Endothelial cell of umbilical vein (primary cell): Measurements from ENCODE around the gene TAS2R1. TPM values are rescaled to one million over a fixed set of nuclear protein-coding genes. Genes with fewer than 3 reads are reported as not detected.

ENCODE experiments used
- BruUV-seq: library from RNA; stranded (reverse); fragments of 400-500 nt; replicated peaks from 2 replicates; lab custom pipeline; 2021; lab: Mats Ljungman, UMichigan
- CTCF ChIA-PET: fragments of 300-600, 350-600 bp; sonication (Branson Sonifier 250); formaldehyde crosslinking; loops from one replicate; lab custom pipeline; 2021; ENCODE audit warnings: antibody characterized with exemption, inconsistent platforms; lab: Charles Lee
- POLR2A ChIA-PET: fragments of 300-600, 350-600 bp; sonication (Branson Sonifier 250); formaldehyde crosslinking; loops from one replicate; lab custom pipeline; 2021; ENCODE audit warnings: antibody characterized with exemption, inconsistent platforms; lab: Charles Lee
- DNase-seq: peaks from one replicate; pipeline ENCODE4 v3.0.0-alpha.2; 2011; ENCODE audit warnings: low read depth, low spot score
- FAIRE-seq: peaks from 2 replicates; lab custom pipeline; 2011; peaks lifted over from hg19 to GRCh38; lab: Jason Lieb, UNC
- H2AFZ ChIP-seq: 2 replicates; pipeline ENCODE4 v1.6.0; 2012; ENCODE audit warnings: low read depth, low read length, control low read depth, inconsistent platforms
- H3K27ac ChIP-seq: 2 replicates; pipeline ENCODE4 v1.5.1; 2011; ENCODE audit warnings: low read depth, mild to moderate bottlenecking, control low read depth, low read length, moderate library complexity; ENCODE audit not compliant: insufficient read depth
- H3K27me3 ChIP-seq, 2 experiments: 2 replicates each; pipeline versions ENCODE4 v1.6.0 to v1.6.1; 2011; ENCODE audit warnings: low read length in 2 of 2, mixed read lengths in 1 of 2; ENCODE audit not compliant: control insufficient read depth in 2 of 2, insufficient read depth in 2 of 2
- H3K36me3 ChIP-seq, 2 experiments: 2 replicates in 1 of 2; 3 replicates in 1 of 2; pipeline ENCODE4 v1.5.1; 2011; ENCODE audit warnings: low read length in 2 of 2, mild to moderate bottlenecking in 1 of 2, moderate library complexity in 1 of 2; ENCODE audit not compliant: control insufficient read depth in 2 of 2, insufficient read depth in 2 of 2; ENCODE audit errors: extremely low read depth in 1 of 2
- H3K4me1 ChIP-seq: 3 replicates; pipeline ENCODE4 v1.5.1; 2011; ENCODE audit warnings: mild to moderate bottlenecking, low read length; ENCODE audit not compliant: control insufficient read depth, insufficient read depth; ENCODE audit errors: extremely low read depth
- H3K4me2 ChIP-seq: 2 replicates; pipeline ENCODE4 v1.6.1; 2011; ENCODE audit warnings: low read length, control low read depth, mixed read lengths; ENCODE audit not compliant: insufficient read depth
- H3K4me3 ChIP-seq, 3 experiments: fragments of 200-600 bp in 1 of 3; sonication (generic), shearing (Covaris generic) in 1 of 3; replicated peaks in 1 of 3; 2 replicates each; pipeline ENCODE4 v1.5.1; 2011 to 2016; ENCODE audit warnings: control low read depth in 3 of 3, low read length in 3 of 3, mild to moderate bottlenecking in 2 of 3, inconsistent platforms in 1 of 3, low read depth in 1 of 3, moderate library complexity in 1 of 3; ENCODE audit not compliant: insufficient read depth in 1 of 3
- H3K79me2 ChIP-seq: 2 replicates; pipeline ENCODE4 v1.6.0; 2012; ENCODE audit warnings: low read length, inconsistent platforms; ENCODE audit not compliant: control insufficient read depth, insufficient read depth
- H3K9ac ChIP-seq: replicated peaks from 2 replicates; pipeline ENCODE3; 2011; ENCODE audit warnings: low read length, control low read depth; ENCODE audit not compliant: insufficient read depth; ENCODE audit errors: extremely low read depth
- H3K9me1 ChIP-seq: replicated peaks from 3 replicates; pipeline ENCODE4 v1.6.0; 2011; ENCODE audit warnings: mild to moderate bottlenecking, low read length; ENCODE audit not compliant: control insufficient read depth, insufficient read depth; ENCODE audit errors: extremely low read depth
- H3K9me3 ChIP-seq: replicated peaks from 2 replicates; pipeline ENCODE4 v1.5.1; 2012; ENCODE audit warnings: low read length, inconsistent platforms; ENCODE audit not compliant: control insufficient read depth, insufficient read depth
- H4K20me1 ChIP-seq: replicated peaks from 2 replicates; pipeline ENCODE3; 2011; ENCODE audit warnings: mild to moderate bottlenecking, low read length; ENCODE audit not compliant: control insufficient read depth, insufficient read depth; ENCODE audit errors: extremely low read depth
- EZH2 ChIP-seq: IDR thresholded peaks from 2 replicates; pipeline ENCODE4 v1.6.1; 2012; ENCODE audit warnings: borderline replicate concordance, low read depth, mild to moderate bottlenecking, moderate library complexity, low read length, inconsistent platforms; ENCODE audit not compliant: severe bottlenecking
- FOS ChIP-seq: IDR thresholded peaks from 2 replicates; pipeline ENCODE4 v1.6.1; 2011; ENCODE audit warnings: mild to moderate bottlenecking, low read length, moderate library complexity, borderline replicate concordance; ENCODE audit not compliant: insufficient read depth
- GATA2 ChIP-seq: IDR thresholded peaks from 2 replicates; pipeline ENCODE4 v1.7.0; 2011; ENCODE audit warnings: low read depth, mild to moderate bottlenecking, moderate library complexity, mixed read lengths, low read length; ENCODE audit not compliant: insufficient read length, insufficient read depth
- JUN ChIP-seq: IDR thresholded peaks from 2 replicates; pipeline ENCODE4 v1.6.1; 2011; ENCODE audit warnings: borderline replicate concordance, low read depth; ENCODE audit not compliant: insufficient read length, insufficient read depth
- MYC ChIP-seq: IDR thresholded peaks from one replicate; pipeline ENCODE4 v1.6.1; 2011; ENCODE audit warnings: mild to moderate bottlenecking, low read depth, low read length
- POLR2A ChIP-seq: IDR thresholded peaks from 2 replicates; pipeline ENCODE4 v1.6.1; 2012; ENCODE audit warnings: low read depth, mild to moderate bottlenecking, control low read depth, low read length
- POLR2AphosphoS5 ChIP-seq: IDR thresholded peaks from 2 replicates; pipeline ENCODE4 v1.6.1; 2012; ENCODE audit warnings: low read depth, mild to moderate bottlenecking, control low read depth, low read length, moderate library complexity; ENCODE audit not compliant: insufficient read depth
- dilution Hi-C: fragments of 300-500 bp; cut with MboI; formaldehyde crosslinking; loops from one replicate; pipeline ENCODE4 v1.15.0; 2019; ENCODE audit warnings: low sequenced_read_pairs; ENCODE audit not compliant: extremely low pct_ligation_motif_present
- intact Hi-C: fragments of 100-400 bp; cut with micrococcal nuclease; formaldehyde crosslinking; loops from one replicate; pipeline ENCODE4 v1.10.0; 2022
- polyA plus RNA-seq, 4 experiments: library from polyadenylated mRNA; depleted of rRNA in 3 of 4; stranded (reverse) in 3 of 4; unstranded in 1 of 4; fragments of >200 nt; gene quantifications; 2 replicates each; pipeline versions ENCODE4 v1.2.1 to v1.2.3, GENCODE V29; 2011 to 2012; ENCODE audit warnings: missing spikeins in 1 of 4
- total RNA-seq: library from RNA; stranded (reverse); gene quantifications from 2 replicates; pipeline ENCODE4 v1.2.3, GENCODE V29; 2021
- TF ChIP-seq, protein P1 (sequence below): IDR thresholded peaks from 2 replicates; pipeline ENCODE4 v1.6.1; 2011; ENCODE audit not compliant: insufficient read depth, insufficient read length
- TF ChIP-seq, protein P2 (sequence below), 2 donors: IDR thresholded peaks; 1 replicate in 1 of 2; 2 replicates in 1 of 2; pipeline ENCODE4 v1.5.1; 2011; ENCODE audit warnings: low read length in 2 of 2, mild to moderate bottlenecking in 2 of 2, moderate library complexity in 2 of 2, control low read depth in 1 of 2, inconsistent platforms in 1 of 2, low read depth in 1 of 2; ENCODE audit not compliant: insufficient read depth in 1 of 2; ENCODE audit errors: extremely low read depth in 1 of 2

Gene TAS2R1
- total and polyA plus RNA-seq, 2 donors (not counting 3 experiments of a cell fraction or from before 2014, with no cell fraction given), result not detected

DNA sequence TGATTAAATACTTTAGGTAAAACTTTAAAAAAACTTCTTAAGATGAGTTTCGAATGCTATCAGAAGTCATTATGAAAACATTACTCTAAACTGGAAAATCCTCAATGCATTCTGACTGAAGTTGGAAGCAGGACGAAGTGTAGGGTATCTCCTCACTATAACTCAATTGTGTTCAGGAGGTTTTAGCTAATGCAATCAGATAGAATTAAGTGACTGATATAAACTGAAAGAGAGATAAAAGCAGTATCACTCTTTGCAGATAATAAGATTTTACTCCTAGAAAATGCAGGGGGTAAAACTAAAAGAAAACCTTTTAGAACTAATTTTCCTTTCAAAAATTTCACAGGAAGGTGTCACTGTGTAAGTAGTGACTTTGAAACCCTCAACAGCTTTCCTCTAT is 22.1 kb downstream of the TAS2R1 start:
- POLR2A ChIA-PET, result no interaction called here
- no peaks in the 10 kb centered on the region for H4K20me1 ChIP-seq
- dilution Hi-C loops, result no loop called here
- intact Hi-C loops, result no loop called here
- H3K4me2 ChIP-seq, result no peak overlapping the region
- BruUV-seq, result no TSS peak
- TF ChIP-seq POLR2A, result no peak
- peaks cover 2% of the 10 kb centered on the region for H3K9me3 ChIP-seq
- no peaks in the 10 kb centered on the region for H3K27me3 ChIP-seq
- H3K4me1 ChIP-seq, result no peaks in the 10 kb centered on the region
- DNase-seq, result no peak
- no peaks in the 10 kb centered on the region for H3K79me2 ChIP-seq
- CTCF ChIA-PET, result no interaction called here
- H3K4me3 ChIP-seq, result no peak overlapping the region
- H3K9ac ChIP-seq, result no peak overlapping the region
- no peak overlapping the region for H2AFZ ChIP-seq
- no peaks in the 10 kb centered on the region for H3K9me1 ChIP-seq
- H3K27ac ChIP-seq, result no peak overlapping the region
- H3K36me3 ChIP-seq, result no peaks in the 10 kb centered on the region
- FAIRE-seq, result no peak

DNA sequence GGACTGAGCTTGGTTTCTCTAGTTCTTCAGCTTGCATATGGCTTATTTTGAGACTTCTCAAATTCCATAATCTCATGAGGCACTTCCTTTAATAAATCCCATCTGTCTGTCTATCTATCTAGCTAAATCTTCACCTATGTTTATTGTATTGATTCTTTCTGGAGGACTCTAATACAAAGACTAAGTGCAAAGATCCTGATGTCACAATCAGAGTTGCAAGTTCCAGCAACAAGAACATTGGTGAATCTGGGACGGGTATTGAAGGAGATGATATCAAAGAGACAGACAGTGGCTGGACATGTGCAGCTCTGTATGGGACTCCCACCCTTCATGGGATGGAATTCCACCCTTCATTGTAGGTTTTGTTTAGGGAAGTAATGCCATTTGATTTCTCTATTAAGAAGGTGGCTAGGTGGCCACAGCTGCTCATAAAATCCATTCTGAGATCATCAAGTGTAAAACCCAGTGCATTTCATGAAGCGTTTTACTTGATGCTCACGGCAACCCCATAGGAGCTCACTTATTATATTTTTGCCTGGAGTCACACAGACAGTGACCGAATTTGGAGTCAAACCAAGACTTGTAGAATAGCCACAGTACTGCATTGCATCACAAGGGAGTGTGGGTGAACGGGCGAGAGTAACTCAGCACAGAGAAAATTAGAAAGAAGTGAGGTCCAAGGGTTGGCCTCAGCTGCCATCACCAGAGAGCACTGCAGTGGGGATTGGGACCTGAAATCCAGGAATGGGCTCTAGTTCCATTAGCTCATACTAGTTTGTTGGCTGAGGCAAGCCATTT is 24.9 kb downstream of the TAS2R1 start:
- no peak for TF ChIP-seq EZH2
- TF ChIP-seq FOS, result no peak
- TF ChIP-seq MYC, result no peak
- no peak for TF ChIP-seq POLR2AphosphoS5
- no peak for TF ChIP-seq POLR2A
- TF ChIP-seq GATA2, result no peak
- TF ChIP-seq, protein P1, sequence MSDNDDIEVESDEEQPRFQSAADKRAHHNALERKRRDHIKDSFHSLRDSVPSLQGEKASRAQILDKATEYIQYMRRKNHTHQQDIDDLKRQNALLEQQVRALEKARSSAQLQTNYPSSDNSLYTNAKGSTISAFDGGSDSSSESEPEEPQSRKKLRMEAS, result no peak
- no peak for TF ChIP-seq JUN
- TF ChIP-seq, protein P2, sequence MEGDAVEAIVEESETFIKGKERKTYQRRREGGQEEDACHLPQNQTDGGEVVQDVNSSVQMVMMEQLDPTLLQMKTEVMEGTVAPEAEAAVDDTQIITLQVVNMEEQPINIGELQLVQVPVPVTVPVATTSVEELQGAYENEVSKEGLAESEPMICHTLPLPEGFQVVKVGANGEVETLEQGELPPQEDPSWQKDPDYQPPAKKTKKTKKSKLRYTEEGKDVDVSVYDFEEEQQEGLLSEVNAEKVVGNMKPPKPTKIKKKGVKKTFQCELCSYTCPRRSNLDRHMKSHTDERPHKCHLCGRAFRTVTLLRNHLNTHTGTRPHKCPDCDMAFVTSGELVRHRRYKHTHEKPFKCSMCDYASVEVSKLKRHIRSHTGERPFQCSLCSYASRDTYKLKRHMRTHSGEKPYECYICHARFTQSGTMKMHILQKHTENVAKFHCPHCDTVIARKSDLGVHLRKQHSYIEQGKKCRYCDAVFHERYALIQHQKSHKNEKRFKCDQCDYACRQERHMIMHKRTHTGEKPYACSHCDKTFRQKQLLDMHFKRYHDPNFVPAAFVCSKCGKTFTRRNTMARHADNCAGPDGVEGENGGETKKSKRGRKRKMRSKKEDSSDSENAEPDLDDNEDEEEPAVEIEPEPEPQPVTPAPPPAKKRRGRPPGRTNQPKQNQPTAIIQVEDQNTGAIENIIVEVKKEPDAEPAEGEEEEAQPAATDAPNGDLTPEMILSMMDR (IDR thresholded peaks at IDR 0.05; ENCODE audit: extremely low read depth in 1 of 2, insufficient read depth in 1 of 2, low read depth in 1 of 2, low read length in 2 of 2), result no peak
- FAIRE-seq (no peak), DNase-seq (no peak)
- Histone ChIP-seq H4K20me1 (no peaks in the 10 kb centered on the region), H3K9ac (no peak overlapping the region), H3K27ac (no peak overlapping the region), H3K9me1 (no peaks in the 10 kb centered on the region), H3K4me3 (no peak overlapping the region), H3K9me3 (peaks cover 2% of the 10 kb centered on the region), H2AFZ (no peak overlapping the region), H3K4me2 (no peak overlapping the region), H3K4me1 (no peaks in the 10 kb centered on the region), H3K79me2 (no peaks in the 10 kb centered on the region), H3K27me3 (no peaks in the 10 kb centered on the region), H3K36me3 (no peaks in the 10 kb centered on the region)
- intact Hi-C loops (no loop called here), dilution Hi-C loops (no loop called here)
- no TSS peak for BruUV-seq
- ChIA-PET POLR2A (interaction anchor here (0.7 kb wide), 1 partner anchor 1228 kb away, joined by 3 read pairs; no protein-coding TSS in a partner anchor), CTCF (no interaction called here)
